ENCODE data around the gene ZNF587B. TPM values are rescaled to one million over a fixed set of nuclear protein-coding genes. Genes with fewer than 3 reads are reported as not detected.
"Not testable (repeated sequence)": the region's sequence is repeated elsewhere in the genome, so short reads cannot be mapped to it uniquely, and the experiment has no call there.

Gene ZNF587B
- total and polyA plus RNA-seq, 2 donors: 9.1 to 12.4 TPM

GRCh38 chr19:57873883-57874799, 44.0 kb downstream of the ZNF587B start:
- not testable (repeated sequence) for H3K27ac ChIP-seq (ENCODE audit: low read depth in 1 of 2, low read length in 1 of 2); H3K4me1 ChIP-seq (ENCODE audit: control insufficient read depth in 2 of 2, insufficient read depth in 2 of 2, low read length in 2 of 2); H3K4me3 ChIP-seq (ENCODE audit: low read length in 2 of 2); H3K27me3 ChIP-seq (ENCODE audit: control insufficient read depth in 2 of 2, insufficient read depth in 1 of 2, low read length in 1 of 2); DNase-seq (ENCODE audit: low read depth in 6 of 9, low spot score in 9 of 9)
- Histone ChIP-seq H3K36me3 (ENCODE audit: control insufficient read depth in 2 of 2, insufficient read depth in 2 of 2, low read length in 1 of 2) (peaks cover 30% of the 10 kb centered on the region in 2 donors), H3K9me3 (ENCODE audit: control insufficient read depth in 2 of 2, insufficient read depth in 1 of 2, low read length in 1 of 2) (peaks cover 9 to 25% of the 10 kb centered on the region in 2 donors)
- WGBS: 97% methylated on average over 8 of the region's 8 CpGs

- no peaks in the 10 kb centered on the region for H3K27me3 ChIP-seq (ENCODE audit: control insufficient read depth in 2 of 2, insufficient read depth in 1 of 2, low read length in 1 of 2)
- no peak overlapping the region for H3K27ac ChIP-seq (ENCODE audit: low read depth in 1 of 2, low read length in 1 of 2)
- H3K4me1 ChIP-seq (ENCODE audit: control insufficient read depth in 2 of 2, insufficient read depth in 2 of 2, low read length in 2 of 2): peaks cover 7 to 11% of the 10 kb centered on the region in 2 donors
- no peak for DNase-seq (ENCODE audit: low read depth in 6 of 9, low spot score in 9 of 9)
- 98% methylated on average over 3 of the region's 3 CpGs for WGBS
- H3K9me3 ChIP-seq (ENCODE audit: control insufficient read depth in 2 of 2, insufficient read depth in 1 of 2, low read length in 1 of 2): peaks cover 2 to 13% of the 10 kb centered on the region in 2 donors
- H3K36me3 ChIP-seq (ENCODE audit: control insufficient read depth in 2 of 2, insufficient read depth in 2 of 2, low read length in 1 of 2): peaks cover 9 to 12% of the 10 kb centered on the region in 2 donors
- no peak overlapping the region for H3K4me3 ChIP-seq (ENCODE audit: low read length in 2 of 2)
Observed at GRCh38 chr19:57886046-57886445, 55.9 kb downstream of the ZNF587B start.

- DNase-seq (ENCODE audit: low read depth in 6 of 9, low spot score in 9 of 9): no peak
- Histone ChIP-seq H3K9me3 (ENCODE audit: control insufficient read depth in 2 of 2, insufficient read depth in 1 of 2, low read length in 1 of 2) (peaks cover 2 to 13% of the 10 kb centered on the region in 2 donors), H3K27ac (ENCODE audit: low read depth in 1 of 2, low read length in 1 of 2) (no peak overlapping the region), H3K36me3 (ENCODE audit: control insufficient read depth in 2 of 2, insufficient read depth in 2 of 2, low read length in 1 of 2) (peaks cover 9 to 12% of the 10 kb centered on the region in 2 donors), H3K4me3 (ENCODE audit: low read length in 2 of 2) (peak overlapping the region in 1 of 2 donors; percentile 69), H3K27me3 (ENCODE audit: control insufficient read depth in 2 of 2, insufficient read depth in 1 of 2, low read length in 1 of 2) (no peaks in the 10 kb centered on the region), H3K4me1 (ENCODE audit: control insufficient read depth in 2 of 2, insufficient read depth in 2 of 2, low read length in 2 of 2) (peaks cover 7 to 11% of the 10 kb centered on the region in 2 donors)
- 72% methylated on average over 6 of the region's 6 CpGs for WGBS
Observed at GRCh38 chr19:57887195-57887941, 57.3 kb downstream of the ZNF587B start.

DNA sequence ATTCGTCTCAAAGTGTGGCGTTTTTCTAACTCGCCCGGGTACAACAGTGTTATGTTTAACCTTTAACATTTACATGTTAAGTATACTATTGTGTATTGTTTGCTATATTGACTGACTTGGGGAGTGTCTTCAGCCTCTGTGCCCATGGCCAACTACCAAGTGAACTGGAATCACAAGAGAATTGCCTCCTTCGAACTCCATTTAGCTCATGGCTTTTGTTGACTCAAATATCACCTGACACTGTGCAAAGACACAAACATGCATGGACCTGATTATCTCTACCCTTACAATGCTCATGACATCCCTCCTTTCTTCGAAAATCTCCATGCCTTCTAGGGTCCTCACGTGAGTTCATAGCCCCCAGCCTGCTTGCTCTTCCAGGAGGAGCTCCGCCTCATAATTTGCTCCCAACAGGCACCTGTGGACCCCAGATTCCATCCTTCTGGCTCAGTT, 58.0 kb downstream of the ZNF587B start:
- H3K4me1 ChIP-seq (ENCODE audit: control insufficient read depth in 2 of 2, insufficient read depth in 2 of 2, low read length in 2 of 2): peaks cover 7 to 11% of the 10 kb centered on the region in 2 donors
- peaks cover 2 to 13% of the 10 kb centered on the region in 2 donors for H3K9me3 ChIP-seq (ENCODE audit: control insufficient read depth in 2 of 2, insufficient read depth in 1 of 2, low read length in 1 of 2)
- H3K36me3 ChIP-seq (ENCODE audit: control insufficient read depth in 2 of 2, insufficient read depth in 2 of 2, low read length in 1 of 2): peaks cover 9 to 12% of the 10 kb centered on the region in 2 donors
- WGBS: 23% methylated on average over 8 of the region's 8 CpGs
- H3K27ac ChIP-seq (ENCODE audit: low read depth in 1 of 2, low read length in 1 of 2): peak overlapping the region in 1 of 2 donors; percentile 72
- peak overlapping the region; percentile 69 to 85 for H3K4me3 ChIP-seq (ENCODE audit: low read length in 2 of 2)
- DNase-seq (ENCODE audit: low read depth in 6 of 9, low spot score in 9 of 9): peak in 1 of 9 donors; percentile 1
- H3K27me3 ChIP-seq (ENCODE audit: control insufficient read depth in 2 of 2, insufficient read depth in 1 of 2, low read length in 1 of 2): no peaks in the 10 kb centered on the region

- Histone ChIP-seq H3K4me3 (ENCODE audit: low read length in 2 of 2) (peak within 1 kb of the TSS; percentile 69 to 85), H3K27ac (ENCODE audit: low read depth in 1 of 2, low read length in 1 of 2) (peak within 1 kb of the TSS; percentile 72 to 89), H3K36me3 (ENCODE audit: control insufficient read depth in 2 of 2, insufficient read depth in 2 of 2, low read length in 1 of 2) (peaks cover 9 to 12% of the 10 kb centered on the region in 2 donors), H3K4me1 (ENCODE audit: control insufficient read depth in 2 of 2, insufficient read depth in 2 of 2, low read length in 2 of 2) (peaks cover 7 to 11% of the 10 kb centered on the region in 2 donors), H3K9me3 (ENCODE audit: control insufficient read depth in 2 of 2, insufficient read depth in 1 of 2, low read length in 1 of 2) (peaks cover 2 to 13% of the 10 kb centered on the region in 2 donors), H3K27me3 (ENCODE audit: control insufficient read depth in 2 of 2, insufficient read depth in 1 of 2, low read length in 1 of 2) (no peaks in the 10 kb centered on the region)
- DNase-seq (ENCODE audit: low read depth in 6 of 9, low spot score in 9 of 9): peak; percentile 56 to 91 (median 75)
- 3% methylated on average over 43 of the region's 43 CpGs for WGBS
Observed at GRCh38 chr19:57888560-57889231, 58.6 kb downstream of the ZNF587B start, which contains the start of gene ZNF814. TSS of gene ZNF814 (minus strand) at chr19:57889037. CDS start at chr19:57888802, 235 bp downstream.

DNA sequence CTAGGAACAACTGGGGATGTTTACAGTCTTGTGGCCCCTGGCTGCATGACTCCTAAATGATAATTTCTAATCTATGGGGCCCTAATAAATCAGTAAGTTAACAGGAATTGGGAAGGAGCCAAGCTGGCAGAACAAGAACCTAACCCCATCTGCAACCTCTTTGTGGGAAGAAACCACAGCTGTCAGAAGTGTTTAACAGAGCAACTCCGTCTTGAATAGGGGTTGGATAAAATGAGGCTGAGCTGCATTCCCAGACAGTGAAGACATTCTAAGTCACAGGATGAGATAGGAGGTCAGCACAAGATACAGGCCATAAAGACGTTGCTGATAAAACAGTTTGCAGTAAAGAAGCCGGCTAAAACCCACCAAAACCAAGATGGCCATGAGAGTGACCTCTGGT, 60.6 kb downstream of the ZNF587B start:
- H3K27ac ChIP-seq (ENCODE audit: low read depth in 1 of 2, low read length in 1 of 2); H3K4me3 ChIP-seq (ENCODE audit: low read length in 2 of 2); H3K36me3 ChIP-seq (ENCODE audit: control insufficient read depth in 2 of 2, insufficient read depth in 2 of 2, low read length in 1 of 2); DNase-seq (ENCODE audit: low read depth in 6 of 9, low spot score in 9 of 9); H3K9me3 ChIP-seq (ENCODE audit: control insufficient read depth in 2 of 2, insufficient read depth in 1 of 2, low read length in 1 of 2); H3K27me3 ChIP-seq (ENCODE audit: control insufficient read depth in 2 of 2, insufficient read depth in 1 of 2, low read length in 1 of 2): not testable (repeated sequence)
- H3K4me1 ChIP-seq (ENCODE audit: control insufficient read depth in 2 of 2, insufficient read depth in 2 of 2, low read length in 2 of 2): peaks cover 7 to 11% of the 10 kb centered on the region in 2 donors
- WGBS: 93% methylated on average over 3 of the region's 3 CpGs

Other genes with a start within 250 kb of the ZNF587B start
- gene ZIK1, start 246.2 kb upstream of the ZNF587B start, total RNA-seq: 12.2 TPM
- 6.0 TPM for gene ZIK1, start 246.2 kb upstream of the ZNF587B start, polyA plus RNA-seq
- 6.2 TPM for gene ZNF530, start 230.4 kb upstream of the ZNF587B start, total RNA-seq
- 3.9 TPM for gene ZNF530, start 230.4 kb upstream of the ZNF587B start, polyA plus RNA-seq
- gene ZNF134, start 216.1 kb upstream of the ZNF587B start, total RNA-seq: 18.8 TPM
- 9.0 TPM for gene ZNF134, start 216.1 kb upstream of the ZNF587B start, polyA plus RNA-seq
- gene ZNF211, start 197.1 kb upstream of the ZNF587B start, total RNA-seq: 18.2 TPM
- 24.6 TPM for gene ZNF211, start 197.1 kb upstream of the ZNF587B start, polyA plus RNA-seq
- gene ZSCAN4, start 161.4 kb upstream of the ZNF587B start, total RNA-seq: 0.05 TPM
- 0.96 TPM for gene ZSCAN4, start 161.4 kb upstream of the ZNF587B start, polyA plus RNA-seq
- gene ZNF551, start 148.3 kb upstream of the ZNF587B start, total RNA-seq: 11.1 TPM
- gene ZNF551, start 148.3 kb upstream of the ZNF587B start, polyA plus RNA-seq: 3.4 TPM
- gene ZNF154, start 121.1 kb upstream of the ZNF587B start, total RNA-seq: 10.5 TPM
- 10.8 TPM for gene ZNF154, start 121.1 kb upstream of the ZNF587B start, polyA plus RNA-seq
- gene ZNF671, start 102.7 kb upstream of the ZNF587B start, total RNA-seq: 21.9 TPM
- gene ZNF671, start 102.7 kb upstream of the ZNF587B start, polyA plus RNA-seq: 19.8 TPM
- 25.1 TPM for gene ZNF776, start 83.5 kb upstream of the ZNF587B start, total RNA-seq
- gene ZNF776, start 83.5 kb upstream of the ZNF587B start, polyA plus RNA-seq: 13.8 TPM
- gene ZNF586, start 60.6 kb upstream of the ZNF587B start, total RNA-seq: 26.9 TPM
- gene ZNF586, start 60.6 kb upstream of the ZNF587B start, polyA plus RNA-seq: 15.2 TPM
- 7.3 TPM for gene ZNF552, start 15.4 kb upstream of the ZNF587B start, total RNA-seq
- gene ZNF552, start 15.4 kb upstream of the ZNF587B start, polyA plus RNA-seq: 7.8 TPM
- gene ZNF587, start 19.6 kb downstream of the ZNF587B start, total RNA-seq: 16.6 TPM
- 25.4 TPM for gene ZNF587, start 19.6 kb downstream of the ZNF587B start, polyA plus RNA-seq
- 19.5 TPM for gene ZNF814, start 58.7 kb downstream of the ZNF587B start, total RNA-seq
- gene ZNF814, start 58.7 kb downstream of the ZNF587B start, polyA plus RNA-seq: 16.7 TPM
- gene ZNF417, start 86.3 kb downstream of the ZNF587B start, total RNA-seq: 15.1 TPM
- 5.4 TPM for gene ZNF417, start 86.3 kb downstream of the ZNF587B start, polyA plus RNA-seq
- 12.8 TPM for gene ZNF418, start 105.1 kb downstream of the ZNF587B start, total RNA-seq
- gene ZNF418, start 105.1 kb downstream of the ZNF587B start, polyA plus RNA-seq: 8.2 TPM
- gene ZNF256, start 117.4 kb downstream of the ZNF587B start, total RNA-seq: 7.5 TPM
- gene ZNF256, start 117.4 kb downstream of the ZNF587B start, polyA plus RNA-seq: 7.0 TPM
- gene C19orf18, start 144.2 kb downstream of the ZNF587B start, total RNA-seq: 0.47 TPM
- 7.7 TPM for gene C19orf18, start 144.2 kb downstream of the ZNF587B start, polyA plus RNA-seq
- 17.8 TPM for gene ZNF606, start 172.5 kb downstream of the ZNF587B start, total RNA-seq
- gene ZNF606, start 172.5 kb downstream of the ZNF587B start, polyA plus RNA-seq: 18.8 TPM
- gene ZSCAN1, start 203.7 kb downstream of the ZNF587B start, total RNA-seq: 0.42 TPM
- 1.6 TPM for gene ZSCAN1, start 203.7 kb downstream of the ZNF587B start, polyA plus RNA-seq
- 7.0 TPM for gene ZNF135, start 229.0 kb downstream of the ZNF587B start, total RNA-seq
- gene ZNF135, start 229.0 kb downstream of the ZNF587B start, polyA plus RNA-seq: 14.6 TPM

Measured in thymus (tissue), 11 donors.